Measurements from ENCODE around the gene ATAD1.
A peak's percentile ranks its signal among the peaks of the same experiment; 100 is the strongest.

Gene ATAD1

GRCh38 chr10:87776328-87776727 lies 41.7 kb downstream of the ATAD1 start:
- H3K4me3 ChIP-seq (ENCODE audit: low read depth, low read length), result no peak overlapping the region
- no peak for DNase-seq (ENCODE audit: low read depth, low spot score)
- no peak for TF ChIP-seq CTCF (IDR thresholded peaks at IDR 0.05; ENCODE audit: low read depth, low read length)
- in situ Hi-C loops (cut with HindIII; ENCODE audit: low sequenced_read_pairs), result no loop called here

GRCh38 chr10:87775766-87776165 lies 42.3 kb downstream of the ATAD1 start:
- H3K4me3 ChIP-seq (ENCODE audit: low read depth, low read length), result no peak overlapping the region
- peak; percentile 35 for DNase-seq (ENCODE audit: low read depth, low spot score)
- in situ Hi-C loops (cut with HindIII; ENCODE audit: low sequenced_read_pairs), result no loop called here
- no peak for TF ChIP-seq CTCF (IDR thresholded peaks at IDR 0.05; ENCODE audit: low read depth, low read length)

GRCh38 chr10:87771871-87772500 lies 46.0 kb downstream of the ATAD1 start:
- in situ Hi-C loops (cut with HindIII; ENCODE audit: low sequenced_read_pairs), result no loop called here
- peak; percentile 42 for DNase-seq (ENCODE audit: low read depth, low spot score)

GRCh38 chr10:87767253-87767652 lies 50.8 kb downstream of the ATAD1 start:
- TF ChIP-seq CTCF (IDR thresholded peaks at IDR 0.05; ENCODE audit: low read depth, low read length), result no peak
- no peak overlapping the region for H3K4me3 ChIP-seq (ENCODE audit: low read depth, low read length)
- in situ Hi-C loops (cut with HindIII; ENCODE audit: low sequenced_read_pairs), result no loop called here
- DNase-seq (ENCODE audit: low read depth, low spot score), result peak; percentile 72

More at GRCh38 chr10:87771871-87772500, 46.0 kb downstream of the ATAD1 start:
- no peak overlapping the region for H3K4me3 ChIP-seq (ENCODE audit: low read depth, low read length)
- TF ChIP-seq CTCF (IDR thresholded peaks at IDR 0.05; ENCODE audit: low read depth, low read length), result peak; percentile 35

- no peak for TF ChIP-seq CTCF (IDR thresholded peaks at IDR 0.05; ENCODE audit: low read depth, low read length)
- H3K4me3 ChIP-seq (ENCODE audit: low read depth, low read length), result no peak overlapping the region
- in situ Hi-C loops (cut with HindIII; ENCODE audit: low sequenced_read_pairs), result no loop called here
- no peak for DNase-seq (ENCODE audit: low read depth, low spot score)
Measured at GRCh38 chr10:87765666-87766376, 52.2 kb downstream of the ATAD1 start.

- TF ChIP-seq CTCF (IDR thresholded peaks at IDR 0.05; ENCODE audit: low read depth, low read length), result no peak
- no peak overlapping the region for H3K4me3 ChIP-seq (ENCODE audit: low read depth, low read length)
- no peak for DNase-seq (ENCODE audit: low read depth, low spot score)
- in situ Hi-C loops (cut with HindIII; ENCODE audit: low sequenced_read_pairs), result no loop called here
Measured at GRCh38 chr10:87764072-87764934, 53.7 kb downstream of the ATAD1 start.

Measured in astrocyte of the spinal cord (primary cell).